Naive B cell (primary cell): ENCODE data around the gene APOH. TPM values are rescaled to one million over a fixed set of nuclear protein-coding genes. Genes with fewer than 3 reads are reported as not detected.

Source experiments
- ATAC-seq, 2 donors: fragments of 150-1000 bp; cut with Tn5 transposase; 2 replicates each; pipeline ENCODE4 v1.10.0; 2021; ENCODE audit warnings: low read depth in 2 of 2, mild to moderate bottlenecking in 2 of 2, moderate library complexity in 2 of 2
- DNase-seq: peaks from one replicate; pipeline ENCODE4 v3.0.0; 2022
- H3K27ac Mint-ChIP-seq, 6 donors: one replicate each; pipeline ENCODE4 v1.8.0; 2020 to 2022; ENCODE audit warnings: mild to moderate bottlenecking in 6 of 6, mixed read lengths in 6 of 6, moderate library complexity in 5 of 6, inconsistent platforms in 2 of 6
- H3K27me3 Mint-ChIP-seq, 3 donors: one replicate each; pipeline ENCODE4 v1.8.0; 2021 to 2022; ENCODE audit warnings: mixed read lengths in 3 of 3, mild to moderate bottlenecking in 1 of 3
- H3K36me3 Mint-ChIP-seq, 2 donors: one replicate each; pipeline ENCODE4 v1.8.0; 2020 to 2022; ENCODE audit warnings: mixed read lengths in 2 of 2, inconsistent platforms in 1 of 2, mild to moderate bottlenecking in 1 of 2
- H3K4me1 Mint-ChIP-seq, 3 donors: one replicate each; pipeline ENCODE4 v1.8.0; 2020 to 2022; ENCODE audit warnings: mixed read lengths in 3 of 3, inconsistent platforms in 1 of 3, mild to moderate bottlenecking in 1 of 3, moderate library complexity in 1 of 3
- H3K4me3 Mint-ChIP-seq, 8 donors: one replicate each; pipeline ENCODE4 v1.8.0; 2020 to 2022; ENCODE audit warnings: mild to moderate bottlenecking in 8 of 8, mixed read lengths in 8 of 8, moderate library complexity in 8 of 8, inconsistent platforms in 2 of 8
- H3K9me3 Mint-ChIP-seq, 7 donors: one replicate each; pipeline ENCODE4 v1.8.0; 2020 to 2022; ENCODE audit warnings: mixed read lengths in 7 of 7, mild to moderate bottlenecking in 5 of 7, inconsistent platforms in 2 of 7, moderate library complexity in 1 of 7
- polyA plus RNA-seq, 6 donors: library from polyadenylated mRNA; unstranded; fragments of 300-500 nt; fragmentation: Illumina TruSeq; gene quantifications; one replicate each; pipeline ENCODE4 v1.2.3, GENCODE V29; 2021; ENCODE audit warnings: low read depth in 6 of 6

Gene APOH
- polyA plus RNA-seq, result not detected

GRCh38 chr17:66228887-66229782, at the start of gene APOH:
APOH (minus strand) TSS chr17:66229415; CDS start chr17:66229379, 36 bp downstream.
- H3K4me1 Mint-ChIP-seq, result peaks cover 0 to 4% (median 2%) of the 10 kb centered on the region in 3 donors
- H3K4me3 Mint-ChIP-seq, result no peak within 1 kb of the TSS

GRCh38 chr17:66277191-66277590, 48.0 kb upstream of the APOH start:
- peaks cover 0 to 16% (median 10%) of the 10 kb centered on the region in 3 donors for H3K27me3 Mint-ChIP-seq
- H3K27ac Mint-ChIP-seq, result peak overlapping the region in 1 of 6 donors; percentile 47
- H3K4me1 Mint-ChIP-seq, result no peaks in the 10 kb centered on the region
- DNase-seq (no peak), ATAC-seq (no peak)
- no peak overlapping the region for H3K4me3 Mint-ChIP-seq
- no peaks in the 10 kb centered on the region for H3K36me3 Mint-ChIP-seq
- H3K9me3 Mint-ChIP-seq, result no peaks in the 10 kb centered on the region

More at GRCh38 chr17:66228887-66229782, at the start of gene APOH:
- H3K27me3 Mint-ChIP-seq, result peaks cover 14 to 48% (median 23%) of the 10 kb centered on the region in 3 donors
- H3K36me3 Mint-ChIP-seq, result no peaks in the 10 kb centered on the region
- ATAC-seq (no peak), DNase-seq (no peak)
- no peak within 1 kb of the TSS for H3K27ac Mint-ChIP-seq
- no peaks in the 10 kb centered on the region for H3K9me3 Mint-ChIP-seq

- peaks cover 0 to 6% (median 0%) of the 10 kb centered on the region in 7 donors for H3K9me3 Mint-ChIP-seq
- H3K4me3 Mint-ChIP-seq, result no peak overlapping the region
- peaks cover 0 to 15% (median 11%) of the 10 kb centered on the region in 3 donors for H3K27me3 Mint-ChIP-seq
- no peaks in the 10 kb centered on the region for H3K36me3 Mint-ChIP-seq
- H3K27ac Mint-ChIP-seq, result no peak overlapping the region
- no peaks in the 10 kb centered on the region for H3K4me1 Mint-ChIP-seq
- ATAC-seq, result no peak
- DNase-seq, result no peak
Measured at GRCh38 chr17:66276328-66276937, 47.2 kb upstream of the APOH start.

GRCh38 chr17:66275651-66276050, 46.4 kb upstream of the APOH start:
- Mint-ChIP-seq H3K27ac (peak overlapping the region in 1 of 6 donors; percentile 71), H3K27me3 (peaks cover 2 to 15% (median 11%) of the 10 kb centered on the region in 3 donors), H3K9me3 (peaks cover 0 to 13% (median 0%) of the 10 kb centered on the region in 7 donors), H3K36me3 (no peaks in the 10 kb centered on the region), H3K4me3 (no peak overlapping the region), H3K4me1 (no peaks in the 10 kb centered on the region)
- no peak for DNase-seq
- ATAC-seq, result no peak

GRCh38 chr17:66273586-66273848, 44.3 kb upstream of the APOH start:
- H3K27me3 Mint-ChIP-seq, result peaks cover 11 to 17% (median 13%) of the 10 kb centered on the region in 3 donors
- DNase-seq (no peak), ATAC-seq (no peak)

GRCh38 chr17:66272811-66273585, 43.8 kb upstream of the APOH start:
- no peak for ATAC-seq
- peaks cover 15 to 23% (median 18%) of the 10 kb centered on the region in 3 donors for H3K27me3 Mint-ChIP-seq
- H3K4me1 Mint-ChIP-seq, result no peaks in the 10 kb centered on the region

More at GRCh38 chr17:66273586-66273848, 44.3 kb upstream of the APOH start:
- H3K4me3 Mint-ChIP-seq, result no peak overlapping the region
- no peaks in the 10 kb centered on the region for H3K36me3 Mint-ChIP-seq
- H3K9me3 Mint-ChIP-seq, result peaks cover 0 to 17% (median 3%) of the 10 kb centered on the region in 7 donors
- no peaks in the 10 kb centered on the region for H3K4me1 Mint-ChIP-seq
- no peak overlapping the region for H3K27ac Mint-ChIP-seq

GRCh38 chr17:66271512-66271911, 42.3 kb upstream of the APOH start:
- Mint-ChIP-seq H3K9me3 (peaks cover 0 to 20% (median 3%) of the 10 kb centered on the region in 7 donors), H3K4me3 (no peak overlapping the region), H3K4me1 (no peaks in the 10 kb centered on the region)

More at GRCh38 chr17:66272811-66273585, 43.8 kb upstream of the APOH start:
- no peaks in the 10 kb centered on the region for H3K36me3 Mint-ChIP-seq
- no peak overlapping the region for H3K4me3 Mint-ChIP-seq
- no peak for DNase-seq
- no peak overlapping the region for H3K27ac Mint-ChIP-seq
- H3K9me3 Mint-ChIP-seq, result peaks cover 0 to 20% (median 3%) of the 10 kb centered on the region in 7 donors

GRCh38 chr17:66270106-66270505, 40.9 kb upstream of the APOH start:
- Mint-ChIP-seq H3K27me3 (peaks cover 12 to 27% (median 24%) of the 10 kb centered on the region in 3 donors), H3K27ac (no peak overlapping the region), H3K4me3 (no peak overlapping the region), H3K9me3 (peaks cover 0 to 21% (median 4%) of the 10 kb centered on the region in 7 donors), H3K4me1 (no peaks in the 10 kb centered on the region), H3K36me3 (no peaks in the 10 kb centered on the region)
- ATAC-seq (no peak), DNase-seq (no peak)

More at GRCh38 chr17:66271512-66271911, 42.3 kb upstream of the APOH start:
- Mint-ChIP-seq H3K27me3 (peaks cover 21 to 30% (median 24%) of the 10 kb centered on the region in 3 donors), H3K27ac (no peak overlapping the region), H3K36me3 (no peaks in the 10 kb centered on the region)
- no peak for ATAC-seq
- DNase-seq, result no peak

- Mint-ChIP-seq H3K36me3 (no peaks in the 10 kb centered on the region), H3K27me3 (peaks cover 12 to 41% (median 31%) of the 10 kb centered on the region in 3 donors), H3K9me3 (peaks cover 4 to 32% (median 8%) of the 10 kb centered on the region in 7 donors), H3K4me1 (no peaks in the 10 kb centered on the region), H3K4me3 (no peak overlapping the region), H3K27ac (no peak overlapping the region)
- ATAC-seq (no peak), DNase-seq (no peak)
Measured at GRCh38 chr17:66268247-66268927, 39.2 kb upstream of the APOH start.

GRCh38 chr17:66264696-66265095, 35.5 kb upstream of the APOH start:
- no peak for DNase-seq
- no peaks in the 10 kb centered on the region for H3K36me3 Mint-ChIP-seq
- peaks cover 20 to 46% (median 22%) of the 10 kb centered on the region in 3 donors for H3K27me3 Mint-ChIP-seq
- peaks cover 4 to 18% (median 8%) of the 10 kb centered on the region in 7 donors for H3K9me3 Mint-ChIP-seq
- no peak for ATAC-seq
- H3K4me1 Mint-ChIP-seq, result no peaks in the 10 kb centered on the region
- H3K4me3 Mint-ChIP-seq, result no peak overlapping the region
- H3K27ac Mint-ChIP-seq, result no peak overlapping the region

GRCh38 chr17:66262767-66263166, 33.6 kb upstream of the APOH start:
- Mint-ChIP-seq H3K4me1 (no peaks in the 10 kb centered on the region), H3K27me3 (peaks cover 11 to 36% (median 16%) of the 10 kb centered on the region in 3 donors), H3K36me3 (no peaks in the 10 kb centered on the region), H3K9me3 (peaks cover 4 to 12% (median 8%) of the 10 kb centered on the region in 7 donors), H3K27ac (no peak overlapping the region), H3K4me3 (no peak overlapping the region)
- ATAC-seq (no peak), DNase-seq (no peak)

- ATAC-seq (no peak), DNase-seq (no peak)
- no peak overlapping the region for H3K27ac Mint-ChIP-seq
- H3K4me1 Mint-ChIP-seq, result no peaks in the 10 kb centered on the region
- H3K9me3 Mint-ChIP-seq, result peaks cover 4 to 12% (median 8%) of the 10 kb centered on the region in 7 donors
- H3K27me3 Mint-ChIP-seq, result peaks cover 8 to 23% (median 10%) of the 10 kb centered on the region in 3 donors
- no peaks in the 10 kb centered on the region for H3K36me3 Mint-ChIP-seq
- no peak overlapping the region for H3K4me3 Mint-ChIP-seq
Measured at GRCh38 chr17:66260688-66261087, 31.5 kb upstream of the APOH start.

- no peak for ATAC-seq
- peaks cover 8 to 23% (median 10%) of the 10 kb centered on the region in 3 donors for H3K27me3 Mint-ChIP-seq
- H3K9me3 Mint-ChIP-seq, result peaks cover 2 to 12% (median 8%) of the 10 kb centered on the region in 7 donors
- H3K4me1 Mint-ChIP-seq, result no peaks in the 10 kb centered on the region
- no peak overlapping the region for H3K27ac Mint-ChIP-seq
- no peak for DNase-seq
- H3K4me3 Mint-ChIP-seq, result no peak overlapping the region
- H3K36me3 Mint-ChIP-seq, result no peaks in the 10 kb centered on the region
Measured at GRCh38 chr17:66260275-66260674, 31.1 kb upstream of the APOH start.
